GM19351 (cell line): ENCODE results near the gene TUBB2A.
"Not testable (repeated sequence)": the region's sequence is repeated elsewhere in the genome, so short reads cannot be mapped to it uniquely, and the experiment has no call there.

Source experiments
- ATAC-seq: cut with Tn5 transposase; IDR thresholded peaks from one replicate; pipeline ENCODE4 v1.9.1; 2021; ENCODE audit warnings: mild to moderate bottlenecking, moderate library complexity; ENCODE audit not compliant: unreplicated experiment

The TUBB2A gene

DNA sequence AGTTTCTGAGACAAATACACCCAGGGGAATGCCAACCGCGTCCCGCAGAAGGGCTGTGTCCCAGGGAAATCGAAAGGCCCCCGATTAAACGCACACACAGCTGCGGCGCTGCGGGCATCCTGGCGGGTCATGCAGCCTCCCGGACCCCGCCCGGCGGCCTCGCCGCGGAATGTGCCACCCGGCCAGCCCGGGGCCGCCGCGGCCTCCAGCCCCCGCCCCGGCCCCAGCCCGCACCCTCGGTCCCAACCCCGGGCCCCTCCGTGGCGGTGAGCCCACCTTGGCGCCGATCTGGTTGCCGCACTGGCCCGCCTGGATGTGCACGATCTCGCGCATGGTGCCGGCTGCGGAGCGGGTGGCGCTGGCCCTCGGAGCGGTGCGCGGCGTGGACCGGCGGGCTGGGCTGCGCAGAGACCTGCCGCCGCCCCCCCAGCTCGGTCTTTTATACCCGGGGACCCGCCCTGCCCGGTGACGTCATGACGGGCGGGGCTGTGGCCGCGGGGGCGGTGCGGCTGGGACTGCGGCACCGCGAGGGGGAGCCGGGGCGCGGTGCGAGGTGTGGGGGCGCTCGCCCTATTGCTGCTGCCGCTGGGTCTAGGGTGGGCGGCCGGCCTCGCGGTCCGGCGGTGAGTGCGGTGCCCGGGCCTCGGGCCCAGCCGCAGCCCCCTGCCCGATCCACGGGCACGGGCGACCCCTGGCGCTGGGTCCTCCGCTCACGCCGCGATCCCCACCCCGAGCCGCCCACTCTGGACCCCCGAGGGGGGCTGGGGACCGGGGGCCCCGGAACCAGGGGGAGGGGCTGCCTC lies at the start of gene TUBB2A:
TSS of gene TUBB2A (minus strand) at position 414 of the 803 bp plus-strand sequence. CDS start at position 333, 81 bp downstream.
- ATAC-seq = peak; percentile 85

DNA sequence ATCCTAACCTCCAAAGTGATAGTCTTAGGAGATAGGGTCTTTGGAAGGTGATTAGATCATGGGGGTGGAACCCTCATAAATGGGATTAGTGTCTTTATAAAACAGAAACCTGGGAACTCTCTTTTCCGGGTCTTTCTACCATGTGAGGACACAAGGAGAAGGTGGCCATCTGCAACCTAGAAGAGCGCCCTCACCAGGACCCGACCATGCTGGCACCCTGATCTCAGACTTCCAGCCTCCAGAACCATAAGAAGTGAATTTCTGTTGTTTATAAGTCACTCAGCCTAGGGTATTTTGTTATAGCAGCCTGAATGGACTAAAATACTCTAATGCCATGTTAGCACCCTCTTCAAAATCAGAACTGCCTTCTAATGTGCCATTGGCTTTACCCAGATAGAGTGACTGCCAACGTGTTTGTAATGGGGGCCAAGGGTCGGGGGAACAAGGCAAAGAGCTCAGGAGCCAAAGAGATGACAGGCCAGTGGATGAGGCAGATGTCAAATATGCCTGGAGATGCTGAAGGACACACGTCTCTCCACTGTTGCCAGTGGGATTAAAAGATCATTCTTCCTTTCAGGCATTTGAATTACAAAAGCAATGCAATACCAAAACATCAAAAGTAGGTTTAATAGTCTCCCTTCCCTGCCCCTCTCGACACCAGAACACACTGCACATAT lies 49.1 kb upstream of the TUBB2A start:
- ATAC-seq = no peak

DNA sequence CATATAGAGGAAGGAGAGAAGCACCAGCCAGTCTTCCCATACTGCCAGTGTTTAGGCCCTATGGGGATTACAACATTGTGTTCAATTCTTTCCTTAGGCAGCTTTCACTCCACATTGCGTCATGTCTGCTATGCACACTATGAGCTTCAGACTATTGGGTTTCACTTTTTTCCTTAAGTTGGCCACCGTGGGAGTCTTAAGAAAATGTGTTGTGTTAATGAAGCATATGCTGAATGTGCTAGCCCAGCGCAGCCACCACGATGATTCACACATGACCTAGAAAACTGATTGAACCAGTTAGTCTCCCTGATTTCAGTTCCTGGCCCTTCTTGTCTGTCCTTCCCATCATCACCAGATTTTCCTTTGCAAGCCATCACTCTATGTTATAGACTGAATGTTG lies 48.6 kb upstream of the TUBB2A start:
- no peak for ATAC-seq

DNA sequence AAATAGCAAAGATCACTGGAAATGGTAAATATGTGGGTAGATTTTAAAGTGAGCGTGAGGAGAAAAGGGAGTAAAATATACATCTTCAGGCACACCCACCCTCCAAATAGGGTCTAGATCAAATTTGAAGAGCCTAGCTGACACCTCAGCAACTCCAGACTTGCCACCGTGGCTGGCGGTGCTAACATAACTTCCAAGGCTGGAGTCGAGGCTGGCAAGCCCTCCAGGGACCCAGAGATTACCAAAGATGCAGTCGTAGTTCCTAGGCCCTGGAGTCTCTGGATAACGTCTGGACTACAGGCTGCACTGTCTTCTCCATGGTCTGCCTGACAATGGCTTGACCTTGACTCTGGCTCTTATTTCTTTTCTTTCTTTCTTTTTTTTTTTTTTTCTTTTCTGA lies 47.6 kb upstream of the TUBB2A start:
- ATAC-seq = no peak

DNA sequence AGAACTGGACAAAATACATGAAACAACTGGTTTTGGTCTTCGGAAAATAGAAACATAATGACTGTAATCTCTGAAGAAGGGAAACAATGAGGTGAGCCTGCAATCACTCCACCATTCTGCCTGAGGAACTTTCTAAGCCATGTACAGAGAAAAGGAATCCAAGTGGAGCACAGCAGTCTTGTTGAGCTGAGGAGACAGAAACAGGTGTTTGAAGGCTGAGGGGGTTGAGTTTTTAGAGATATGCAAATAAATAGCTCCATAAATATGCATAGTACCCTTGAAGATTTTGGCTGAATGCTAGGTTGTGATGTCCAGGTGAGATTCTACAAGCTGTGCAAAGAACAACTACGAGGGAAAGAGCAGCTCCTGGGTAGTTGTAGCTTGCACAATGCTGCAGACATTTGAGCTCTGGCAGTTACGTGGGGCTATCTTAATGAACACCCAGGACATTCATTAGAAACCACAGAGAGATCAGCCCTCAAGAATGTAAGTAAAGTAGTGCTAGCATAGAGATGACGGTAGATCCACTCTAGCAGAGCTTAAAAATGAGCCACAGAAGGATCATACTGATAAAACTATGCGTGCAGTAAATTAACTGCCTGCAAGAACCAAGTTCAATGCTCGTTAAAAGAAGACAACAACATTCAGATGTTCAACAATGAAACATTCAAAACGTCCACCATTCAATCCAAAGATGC lies 45.8 kb upstream of the TUBB2A start:
- no peak for ATAC-seq

DNA sequence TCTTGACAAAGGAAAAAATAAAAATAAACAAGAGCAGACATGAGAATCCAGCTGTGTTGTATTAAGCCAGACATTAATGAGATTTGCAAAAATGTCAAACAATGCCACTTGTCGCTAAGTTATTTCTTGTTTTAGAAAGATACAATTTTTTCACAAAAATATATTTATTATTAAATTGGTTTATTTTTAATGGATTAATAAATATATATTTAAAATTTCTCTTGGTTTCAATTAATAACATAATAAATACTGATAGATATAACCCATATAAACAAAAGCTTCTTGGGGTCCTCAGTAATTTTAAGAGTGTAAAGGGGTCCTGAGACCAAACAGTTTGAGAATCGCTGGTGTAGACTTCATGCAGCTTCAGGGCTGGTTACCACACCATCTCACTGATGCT lies 44.0 kb upstream of the TUBB2A start:
- ATAC-seq = no peak

DNA sequence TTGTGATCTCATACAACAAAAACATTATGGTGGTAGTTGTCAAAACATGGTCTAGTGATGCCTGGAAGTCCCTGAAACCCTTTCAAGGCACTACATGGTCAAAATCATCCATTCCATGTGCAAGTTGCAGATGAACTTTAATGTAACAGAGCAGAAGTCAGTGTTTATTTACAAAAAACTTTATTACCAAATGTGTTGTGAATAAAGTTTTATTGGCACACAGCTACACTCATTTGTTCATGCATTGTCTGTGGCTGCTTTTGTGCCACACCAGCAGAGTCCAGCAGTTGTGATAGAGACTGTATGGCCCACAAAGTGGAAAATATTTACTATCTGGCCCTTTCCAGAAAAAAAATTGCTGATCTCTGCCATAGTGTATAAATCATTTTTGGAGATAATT lies 43.3 kb upstream of the TUBB2A start:
- no peak for ATAC-seq

DNA sequence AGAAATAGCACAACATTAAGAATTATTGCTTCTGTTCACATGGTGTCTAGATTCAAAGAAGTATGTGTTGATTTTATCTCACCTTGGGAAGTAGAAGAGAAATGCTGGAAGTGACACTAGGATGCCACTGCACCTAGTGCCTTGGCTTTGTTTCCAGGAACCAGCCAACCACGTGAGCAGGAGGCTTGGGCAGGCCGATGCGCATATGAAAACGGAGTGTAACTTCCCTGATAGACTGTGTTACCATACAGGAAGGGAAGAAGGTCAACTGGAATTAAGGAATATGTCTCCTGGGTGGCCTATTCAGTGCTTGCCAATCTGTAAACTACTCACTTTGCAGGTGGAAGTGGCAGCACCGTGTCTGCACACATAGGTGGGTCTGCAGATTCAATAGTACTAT lies 42.0 kb upstream of the TUBB2A start:
- ATAC-seq = no peak

DNA sequence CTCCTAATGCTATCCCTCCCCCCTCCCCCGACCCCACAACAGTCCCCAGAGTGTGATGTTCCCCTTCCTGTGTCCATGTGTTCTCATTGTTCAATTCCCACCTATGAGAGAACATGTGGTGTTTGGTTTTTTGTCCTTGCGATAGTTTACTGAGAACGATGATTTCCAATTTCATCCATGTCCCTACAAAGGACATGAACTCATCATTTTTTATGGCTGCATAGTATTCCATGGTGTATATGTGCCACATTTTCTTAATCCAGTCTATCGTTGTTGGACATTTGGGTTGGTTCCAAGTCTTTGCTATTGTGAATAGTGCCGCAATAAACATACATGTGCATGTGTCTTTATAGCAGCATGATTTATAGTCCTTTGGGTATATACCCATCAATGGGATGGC lies 40.4 kb upstream of the TUBB2A start:
- ATAC-seq = not testable (repeated sequence)

DNA sequence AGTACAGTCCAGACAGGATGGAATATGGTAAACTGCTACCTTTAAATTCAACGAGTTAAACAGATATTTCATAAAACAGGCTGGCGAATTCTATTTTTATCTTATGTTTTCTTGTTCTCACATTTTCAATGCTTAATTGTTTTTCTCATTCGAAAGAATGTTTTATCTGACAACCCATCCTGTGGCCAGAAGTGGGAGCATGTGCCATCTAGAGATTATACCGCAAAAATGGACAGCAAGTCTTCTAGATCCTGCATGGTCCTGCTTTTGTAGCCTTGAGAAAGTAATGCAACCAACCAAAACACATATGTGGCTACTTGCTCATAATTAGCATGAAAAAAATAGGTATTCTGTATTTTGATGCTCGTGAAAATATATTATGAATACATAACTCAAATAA lies 39.4 kb upstream of the TUBB2A start:
- ATAC-seq = no peak

DNA sequence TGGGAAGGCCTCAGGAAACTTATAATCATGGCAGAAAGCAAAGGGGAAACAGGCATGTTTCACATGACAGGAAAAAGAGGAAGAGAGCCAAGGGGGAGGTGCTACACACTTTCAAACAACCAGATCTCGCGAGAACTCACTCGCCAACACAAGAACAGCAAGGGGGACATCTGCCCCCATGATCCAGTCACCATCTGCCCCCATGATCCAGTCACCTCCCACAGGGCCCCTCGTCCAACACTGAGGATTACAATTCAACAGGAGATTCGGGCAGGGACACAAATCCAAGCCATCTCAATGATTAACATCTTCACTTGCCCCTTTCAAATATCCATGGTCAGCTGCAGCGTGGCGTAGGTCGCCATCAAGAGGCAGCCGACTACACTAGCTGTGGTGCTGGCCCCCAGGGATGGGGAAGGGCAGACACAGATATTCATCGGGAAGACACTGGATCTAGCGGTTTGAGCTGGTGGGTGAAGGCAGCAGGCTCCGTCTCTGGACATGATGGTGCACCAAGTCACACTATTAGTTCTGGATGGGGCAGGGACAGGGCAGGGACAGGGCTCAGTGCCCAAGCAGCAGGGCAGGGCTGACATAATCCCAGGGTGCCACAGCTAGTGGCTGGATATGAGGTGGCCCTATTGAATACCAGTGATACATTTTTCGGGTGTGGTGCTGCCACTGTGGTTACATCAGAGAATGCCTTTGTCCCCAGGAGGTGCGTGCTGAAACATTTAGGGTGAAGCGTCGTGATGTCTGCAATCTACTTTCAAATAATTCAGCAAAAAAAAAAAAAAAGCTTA lies 38.6 kb upstream of the TUBB2A start:
- ATAC-seq = no peak

DNA sequence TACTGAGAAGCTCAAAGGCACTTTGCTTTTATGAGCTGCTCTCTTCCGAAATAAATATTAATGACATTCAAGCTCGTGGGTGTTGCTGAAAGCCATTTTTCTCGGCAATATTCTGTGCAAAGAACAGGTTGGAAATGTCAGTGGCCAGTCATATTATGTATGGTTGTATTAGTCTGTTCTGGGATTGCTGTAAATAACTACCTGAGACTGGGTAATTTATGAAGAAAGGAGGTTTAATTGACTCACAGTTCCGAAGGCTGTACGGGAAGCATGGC lies 38.0 kb upstream of the TUBB2A start:
- ATAC-seq = no peak

DNA sequence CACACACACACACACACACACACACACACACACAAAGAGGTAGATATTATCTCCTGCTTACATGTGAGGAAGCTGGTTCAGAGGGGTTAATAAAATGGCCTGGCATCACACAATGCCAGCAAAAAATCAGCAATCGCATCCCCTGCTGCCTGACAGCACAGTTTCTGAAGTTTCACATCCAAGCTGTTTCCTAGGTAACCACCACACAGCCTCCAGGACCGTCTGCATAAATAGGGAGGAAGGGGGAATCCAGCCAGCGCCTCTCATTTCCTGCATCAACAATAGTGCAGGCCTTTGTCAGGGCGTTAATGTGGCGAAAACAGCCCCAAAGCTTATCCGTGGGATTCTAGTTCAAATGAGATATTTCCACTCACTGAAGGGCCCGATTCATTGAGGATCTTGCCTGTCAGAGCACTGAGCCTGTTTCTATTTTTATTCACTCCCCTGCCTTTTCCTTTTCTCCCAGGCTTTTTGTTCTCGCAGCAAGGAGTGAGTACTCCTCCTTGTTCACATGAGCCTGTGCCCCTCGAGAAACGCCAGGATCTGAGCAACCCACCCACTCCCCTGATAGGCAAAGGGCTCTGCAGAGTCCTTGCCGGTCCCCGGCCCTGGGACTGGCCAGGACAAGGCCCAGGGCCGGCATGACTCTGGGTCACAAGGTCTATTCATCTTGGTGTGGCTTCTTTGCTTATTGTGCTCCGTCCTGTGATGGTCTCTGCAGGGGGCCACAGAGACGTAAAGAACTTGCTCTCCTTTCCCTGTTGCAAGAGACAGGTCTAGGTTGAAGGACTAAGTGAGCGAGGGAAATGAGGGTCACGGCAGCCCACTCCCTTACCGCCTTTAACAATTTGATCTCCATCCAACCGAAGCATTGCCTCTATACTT lies 37.4 kb upstream of the TUBB2A start:
- no peak for ATAC-seq

DNA sequence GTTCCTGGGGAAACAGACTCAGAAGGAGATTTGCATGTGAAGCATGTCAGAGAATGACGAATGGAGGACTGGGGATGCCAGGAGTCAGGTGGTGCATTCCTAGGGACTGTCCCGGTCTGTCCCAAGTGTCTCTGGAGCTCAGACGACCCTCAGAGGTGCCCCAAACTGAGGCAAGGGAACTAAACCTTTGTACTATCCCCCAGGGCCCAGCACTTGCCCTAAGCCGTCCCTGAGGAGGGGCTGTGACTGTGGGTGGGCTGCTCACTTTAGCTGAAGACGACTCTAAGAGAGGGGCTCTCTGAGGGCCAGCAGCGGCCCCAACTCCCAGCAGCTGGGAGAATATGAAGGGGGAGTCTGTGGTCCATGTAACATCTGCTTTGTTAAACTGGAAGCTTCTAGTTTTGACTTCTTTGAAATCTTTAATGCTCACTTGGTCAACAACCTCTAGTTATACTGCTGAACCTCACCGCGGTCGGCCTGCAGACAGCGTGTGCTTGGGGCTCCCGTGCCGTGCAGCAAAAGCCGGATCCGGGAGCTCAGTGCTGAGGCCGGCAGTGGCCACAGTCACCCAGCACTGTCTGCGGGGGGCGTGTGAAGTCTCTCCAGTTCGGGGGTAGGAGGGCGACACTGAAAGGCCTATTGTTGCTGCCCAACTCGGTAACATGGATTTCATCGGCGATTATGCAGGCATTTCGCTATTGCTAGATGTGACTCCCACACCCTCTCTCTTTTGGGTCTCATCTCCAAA lies 35.9 kb upstream of the TUBB2A start:
- ATAC-seq = no peak

DNA sequence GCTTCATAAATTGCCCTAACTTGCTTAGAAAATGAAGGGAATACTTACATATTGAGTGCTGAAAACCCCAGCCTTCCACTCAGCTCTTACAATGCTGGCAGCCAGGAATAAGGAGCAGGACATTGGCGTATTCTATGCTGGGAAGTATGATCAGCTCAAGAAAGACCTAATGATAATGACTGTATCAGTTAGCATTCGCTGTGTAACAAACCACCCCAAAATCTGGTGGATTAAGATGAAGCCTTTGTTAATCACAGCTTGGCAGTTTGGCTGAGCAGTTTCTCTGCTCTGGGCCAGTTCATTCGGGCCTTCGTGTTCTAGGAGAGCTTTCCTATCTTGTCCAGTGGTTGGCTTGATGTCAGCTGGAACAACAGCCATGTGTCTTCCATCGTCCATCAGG lies 33.4 kb upstream of the TUBB2A start:
- ATAC-seq = no peak

DNA sequence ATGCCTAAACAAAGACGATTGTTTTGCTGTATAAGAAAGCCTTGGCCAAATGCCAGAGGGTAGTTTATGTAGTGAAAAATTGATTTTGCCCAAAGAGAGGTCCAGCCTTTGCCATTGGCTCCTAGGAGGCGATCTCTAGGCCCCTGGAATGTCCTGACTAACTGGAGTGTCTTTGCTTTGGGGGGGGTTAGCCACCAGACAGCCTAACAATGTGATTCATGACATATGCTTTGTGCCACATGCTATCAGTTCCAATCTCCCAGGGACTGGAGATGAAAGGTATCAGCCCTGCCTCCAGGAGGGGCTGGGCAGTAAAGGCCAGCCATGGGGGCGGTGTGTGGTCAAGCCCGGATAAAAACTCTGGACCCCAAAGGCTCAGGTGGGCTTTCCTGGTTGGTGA lies 32.7 kb upstream of the TUBB2A start:
- ATAC-seq = no peak

DNA sequence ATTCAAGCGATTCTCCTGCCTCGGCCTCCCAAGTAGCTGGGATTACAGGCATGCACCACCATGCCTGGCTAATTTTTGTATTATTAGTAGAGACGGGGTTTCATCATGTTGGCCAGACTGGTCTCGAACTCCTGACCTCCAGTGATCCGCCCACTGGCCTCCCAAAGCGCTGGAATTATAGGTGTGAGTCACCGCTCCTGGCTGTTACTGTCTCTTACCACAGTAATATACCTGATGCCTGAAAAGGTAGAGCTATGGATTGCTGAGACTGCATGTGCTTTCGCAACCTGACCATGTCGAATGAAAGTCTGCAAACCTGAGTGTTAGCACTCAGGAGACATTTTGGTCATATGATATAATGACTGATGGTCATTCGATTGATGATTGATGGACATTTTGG lies 31.8 kb upstream of the TUBB2A start:
- not testable (repeated sequence) for ATAC-seq

DNA sequence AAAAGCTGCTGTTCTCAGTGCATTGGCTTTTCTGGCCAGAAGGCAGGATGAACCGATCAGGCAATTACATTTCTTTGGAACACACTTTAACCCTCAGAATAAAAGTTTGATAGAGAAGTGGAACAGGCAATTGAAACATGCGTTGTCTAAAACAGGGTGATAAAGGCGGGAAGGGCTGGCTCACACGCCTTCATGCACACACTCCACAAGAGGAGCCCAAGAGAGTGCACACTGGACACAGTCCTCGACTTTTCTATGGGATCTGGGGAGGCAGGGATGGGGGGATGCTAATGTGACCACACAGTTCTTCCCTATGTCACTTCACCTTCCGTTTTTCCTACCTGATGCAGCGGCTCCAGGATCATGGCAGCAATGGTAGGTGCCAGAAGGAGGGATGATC lies 30.9 kb upstream of the TUBB2A start:
- no peak for ATAC-seq

DNA sequence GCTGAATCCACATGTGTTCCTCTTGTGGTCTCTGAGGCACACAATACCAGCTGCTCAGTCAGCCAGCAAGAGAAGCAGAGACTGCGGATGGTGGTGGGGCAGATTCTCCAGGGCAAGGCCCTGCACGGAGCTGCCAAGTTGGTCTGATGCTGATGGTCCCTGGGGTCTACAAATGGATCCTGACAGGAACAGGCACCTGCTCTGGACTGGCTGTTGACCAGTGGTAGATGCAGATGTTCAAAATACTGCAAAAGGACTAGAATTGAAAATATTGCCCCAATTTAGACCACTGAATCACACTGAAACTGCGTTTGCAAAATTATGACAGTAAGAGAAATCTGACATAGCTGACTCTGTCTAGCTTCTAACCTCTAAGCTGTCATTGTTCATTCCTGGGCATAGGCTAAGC lies 29.6 kb upstream of the TUBB2A start:
- ATAC-seq = no peak

DNA sequence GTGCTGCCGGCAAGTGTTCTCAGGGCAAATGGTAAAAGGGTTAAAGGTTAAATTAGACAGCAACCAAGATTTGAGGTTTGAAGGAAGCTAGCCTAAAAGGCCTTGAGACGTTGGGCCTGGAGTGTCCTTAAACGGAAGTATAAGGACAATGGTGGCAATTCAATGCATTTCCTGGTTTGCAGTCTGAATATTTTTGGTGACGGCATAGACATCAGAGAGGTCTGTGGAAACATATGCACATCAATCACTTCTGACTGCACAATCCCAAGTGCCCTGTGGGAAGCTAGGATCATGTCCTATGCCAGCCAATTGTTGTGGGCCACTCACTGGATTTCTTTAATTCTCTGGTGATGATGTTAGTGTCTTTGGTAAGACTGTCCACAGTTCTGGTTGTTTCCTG lies 25.7 kb upstream of the TUBB2A start:
- ATAC-seq = no peak
